Activated CD8-positive, alpha-beta memory T cell treated with anti-CD3 and anti-CD28 coated beads, Interleukin-2, amount 50 U/mL, for 4 hours (primary cell): ENCODE measurements around the gene RET.

Source experiments
- DNase-seq: peaks from one replicate; pipeline ENCODE4 v3.0.0-alpha.2; 2020

RET gene

GRCh38 chr10:43076876-43077420, at the start of gene RET:
Gene RET, plus strand, starts transcription at chr10:43077069. Its CDS starts 190 bp downstream, at chr10:43077259.
- DNase-seq = no peak

GRCh38 chr10:43027331-43027955, 49.4 kb upstream of the RET start:
- DNase-seq = no peak

- no peak for DNase-seq
Observed at GRCh38 chr10:43028143-43028542, 48.7 kb upstream of the RET start.

DNA sequence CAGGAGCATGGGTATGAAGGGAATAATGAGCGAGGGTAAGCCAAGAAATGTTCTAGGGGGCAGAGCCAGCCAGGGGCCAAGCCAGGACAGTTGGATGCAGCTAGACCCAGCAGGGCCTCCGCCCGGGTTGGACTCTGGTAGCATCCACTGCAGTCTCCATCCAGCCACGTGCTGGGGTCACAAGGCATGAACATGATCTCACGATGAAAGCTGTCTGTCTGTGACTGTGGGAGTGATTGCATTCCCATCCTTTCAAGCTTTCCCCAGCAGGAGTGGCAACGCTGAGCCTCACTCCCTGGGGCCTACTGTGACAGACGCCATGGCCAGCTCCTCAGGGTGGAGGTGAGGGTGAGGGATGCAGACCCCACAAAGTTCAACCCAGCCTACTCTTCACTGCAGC, 47.8 kb upstream of the RET start:
- DNase-seq = no peak

DNA sequence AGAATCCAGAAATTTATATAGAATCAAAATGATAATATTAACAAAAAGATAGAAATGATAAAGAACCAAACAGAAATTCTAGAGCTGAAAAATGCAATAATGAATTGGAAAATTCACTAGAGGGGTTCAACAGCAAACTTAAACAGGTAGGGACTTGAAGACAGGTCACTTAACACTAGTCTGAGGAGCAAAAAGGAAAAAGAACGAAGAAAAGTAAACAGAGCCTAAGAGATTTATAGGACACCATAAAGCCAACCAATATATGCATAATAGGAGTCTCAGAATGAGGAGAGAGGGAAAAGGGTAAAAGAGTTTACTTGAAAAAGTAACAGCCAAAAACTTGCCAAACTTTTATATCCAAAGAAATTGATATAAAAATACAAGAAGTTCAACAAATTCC, 44.3 kb upstream of the RET start:
- no peak for DNase-seq

GRCh38 chr10:43035800-43036199, 41.1 kb upstream of the RET start:
- no peak for DNase-seq

- no peak for DNase-seq
Observed at GRCh38 chr10:43036481-43037428, 40.1 kb upstream of the RET start.

- DNase-seq = no peak
Observed at GRCh38 chr10:43037440-43037839, 39.4 kb upstream of the RET start.

DNA sequence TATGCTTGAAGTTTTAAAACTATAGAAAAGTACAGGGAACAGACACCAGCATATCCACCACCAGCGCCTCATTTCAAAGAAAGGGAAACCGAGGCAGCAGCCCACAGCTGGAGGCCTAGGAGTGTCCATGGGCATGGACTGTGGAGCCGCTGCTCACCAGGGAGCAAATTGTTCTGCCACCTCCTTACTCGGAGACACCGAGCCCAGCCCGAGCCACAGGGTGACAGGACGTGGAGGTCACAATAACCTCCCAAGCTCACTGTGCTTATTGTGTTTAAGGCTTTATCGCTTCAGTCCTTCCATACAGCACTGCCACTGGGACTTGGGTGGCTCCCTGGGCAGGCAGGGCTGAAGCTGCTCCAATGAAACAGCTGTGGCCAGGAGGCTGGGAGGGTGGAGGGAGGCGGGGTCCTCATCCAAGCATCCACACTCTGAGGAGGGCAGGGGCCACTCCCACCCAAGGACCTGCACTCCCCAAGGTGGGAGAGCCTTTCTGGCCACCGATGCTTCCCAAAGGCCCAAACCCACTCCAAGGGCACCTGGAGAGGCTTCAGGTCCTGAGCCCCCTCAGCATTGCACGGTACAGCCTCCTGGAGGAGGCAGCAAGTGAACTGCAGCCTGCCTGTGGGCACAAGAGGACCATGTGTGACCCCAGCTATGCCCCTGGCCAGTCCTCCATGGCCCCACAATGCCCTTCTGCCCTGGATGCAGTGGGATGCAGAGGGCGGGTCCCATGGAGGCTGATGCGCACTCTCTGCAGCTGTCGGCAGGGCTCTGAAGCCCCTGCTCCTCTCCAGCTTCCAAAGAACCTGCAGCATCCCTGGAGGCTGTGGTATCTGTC, 38.7 kb upstream of the RET start:
- no peak for DNase-seq

DNA sequence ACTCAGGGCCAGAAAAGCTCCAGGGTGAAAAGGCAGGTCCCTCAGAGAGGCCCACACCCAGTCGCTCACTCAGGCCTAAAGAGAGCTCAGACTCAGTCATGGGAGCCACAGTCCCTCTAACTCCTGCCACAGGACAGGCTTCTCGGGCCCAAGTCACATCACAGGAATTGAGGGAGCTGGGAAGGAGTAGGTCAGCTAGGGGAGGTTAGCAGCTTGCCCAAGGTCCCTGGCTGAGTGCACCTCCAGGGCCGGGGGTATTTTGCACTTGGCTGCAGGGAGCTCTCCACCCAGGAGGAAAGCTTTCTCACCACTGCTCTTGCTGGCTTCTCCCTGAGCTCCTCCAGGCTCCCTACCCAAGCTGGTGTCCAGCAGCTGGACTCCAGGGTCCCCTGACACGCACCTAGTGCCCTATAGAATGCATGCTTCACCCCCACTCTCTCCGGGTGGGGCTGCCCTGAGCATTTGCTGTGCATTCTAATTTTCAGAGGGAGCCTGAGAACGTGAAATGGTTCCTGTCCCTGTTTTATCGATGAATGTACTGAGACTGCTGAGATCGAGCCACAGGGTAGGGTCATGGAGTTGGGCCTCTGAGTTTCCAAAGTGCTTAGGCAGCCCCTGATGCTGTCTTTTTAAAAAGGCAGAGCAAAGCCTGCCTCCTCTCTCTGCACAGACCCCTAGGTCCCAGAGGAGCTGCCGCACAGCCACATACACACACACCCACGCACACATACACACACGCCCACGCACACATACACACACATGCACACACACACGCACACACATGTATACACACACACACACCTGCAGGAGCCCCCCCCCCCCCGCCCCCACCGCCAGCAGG, 37.9 kb upstream of the RET start:
- DNase-seq = no peak

DNA sequence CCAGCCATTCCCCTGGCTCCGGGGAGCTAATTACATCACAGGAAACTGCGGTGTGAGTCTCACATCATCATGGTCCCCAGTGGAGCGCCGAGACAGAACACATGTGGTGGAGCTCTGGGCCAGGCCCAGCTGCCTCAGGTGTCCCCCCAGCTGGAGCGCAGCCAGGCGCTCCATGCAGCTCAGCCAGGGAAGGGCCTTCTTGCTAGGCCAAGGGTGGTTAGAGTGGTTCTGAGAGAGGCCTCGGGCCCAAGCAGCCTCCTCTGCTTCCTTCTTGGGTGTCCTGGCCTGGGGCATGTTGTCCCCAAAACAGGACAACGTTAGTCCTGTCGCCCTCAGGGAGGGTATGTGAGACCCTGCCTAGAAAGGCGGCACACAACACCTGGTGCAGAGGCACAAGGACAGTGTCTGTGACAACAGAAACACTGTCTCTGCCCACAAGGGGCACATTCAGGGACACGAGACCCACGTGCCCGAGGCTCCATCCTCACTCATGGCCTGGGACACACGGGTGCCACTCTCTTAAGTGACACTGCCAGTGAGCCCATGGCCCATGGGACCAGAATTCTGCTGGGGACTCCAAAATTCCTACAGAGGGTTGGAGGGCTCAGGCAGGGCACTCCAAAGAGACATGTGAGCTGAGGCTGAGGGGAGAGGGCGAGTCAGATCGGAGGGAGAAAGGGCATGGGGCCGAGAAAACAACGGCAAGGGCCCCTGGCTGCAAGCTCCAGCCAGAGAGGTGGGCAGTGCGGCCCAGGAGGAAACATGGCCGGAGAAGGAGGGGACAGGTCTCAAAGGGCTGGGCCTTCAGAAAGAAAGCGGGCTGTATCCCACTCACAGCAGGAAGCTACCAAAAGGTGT, 37.0 kb upstream of the RET start:
- DNase-seq = no peak

- DNase-seq = no peak
Observed at GRCh38 chr10:43040482-43041256, 36.2 kb upstream of the RET start.

- no peak for DNase-seq
Observed at GRCh38 chr10:43041422-43042342, 35.2 kb upstream of the RET start.

GRCh38 chr10:43042503-43043341, 34.1 kb upstream of the RET start:
- DNase-seq = no peak

DNA sequence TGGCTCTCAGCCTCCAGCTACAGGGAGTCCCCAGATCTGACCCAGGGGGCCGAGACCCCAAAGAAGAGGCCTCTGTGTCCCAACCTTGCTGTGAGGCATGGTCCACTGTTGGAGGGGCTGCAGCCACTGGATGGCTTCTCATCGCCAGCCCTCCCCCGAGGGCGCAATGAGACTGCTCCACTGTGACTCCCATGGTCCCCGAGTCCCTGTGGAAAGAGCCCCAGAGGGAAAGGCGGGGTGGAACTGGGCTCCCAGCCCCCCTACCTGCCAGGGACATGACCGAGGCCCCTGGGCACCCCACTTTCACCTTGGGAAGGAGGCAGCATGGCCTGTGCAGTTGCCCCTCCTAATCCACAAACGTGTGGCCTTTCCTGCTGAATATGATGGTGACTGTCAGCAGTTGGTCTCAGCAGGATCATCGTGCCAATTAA, 33.5 kb upstream of the RET start:
- no peak for DNase-seq

- no peak for DNase-seq
Observed at GRCh38 chr10:43043773-43044447, 33.0 kb upstream of the RET start.

- DNase-seq = no peak
Observed at GRCh38 chr10:43044448-43044921, 32.4 kb upstream of the RET start.
